ENCODE data around the gene TYRO3.

The TYRO3 gene

DNA sequence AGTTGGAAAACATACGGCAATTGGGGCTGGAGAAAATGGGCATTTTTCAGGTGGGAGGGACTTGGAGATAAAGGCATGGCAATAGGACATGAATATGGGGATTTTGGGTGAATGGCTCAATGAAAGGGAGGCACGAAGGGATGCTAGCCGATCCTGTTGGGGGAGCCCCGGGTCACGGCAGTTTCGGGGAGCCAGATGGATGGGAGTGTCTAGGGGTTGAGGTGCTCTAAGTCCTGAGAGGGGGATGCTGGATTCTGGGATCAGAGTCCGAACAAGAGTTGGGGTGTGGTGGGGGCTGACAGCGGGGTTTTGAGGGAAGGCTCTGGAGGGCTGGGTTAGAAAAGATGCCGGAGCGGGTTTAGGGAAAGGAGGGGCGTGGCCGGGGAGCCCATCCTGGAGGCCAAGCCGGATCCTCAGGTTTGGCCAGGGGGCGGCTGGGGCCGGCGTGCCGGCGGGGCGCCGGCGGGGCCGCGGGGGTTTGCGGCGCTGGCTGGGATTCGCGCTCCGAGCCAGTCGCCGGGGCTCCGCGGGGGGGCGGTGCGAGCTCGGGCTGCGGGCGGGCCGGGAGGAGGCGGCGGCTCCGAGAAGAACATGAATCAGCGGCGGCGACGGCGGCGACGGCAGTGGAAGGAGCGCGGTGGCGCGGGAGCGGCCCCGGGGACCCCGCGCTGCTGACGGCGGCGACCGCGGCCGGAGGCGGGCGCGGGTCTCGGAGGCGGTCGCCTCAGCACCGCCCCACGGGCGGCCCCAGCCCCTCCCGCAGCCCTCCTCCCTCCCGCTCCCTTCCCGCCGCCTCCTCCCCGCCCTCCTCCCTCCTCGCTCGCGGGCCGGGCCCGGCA lies at the start of gene TYRO3:
TSS of gene TYRO3 (plus strand) at position 813 of the 839 bp plus-strand sequence. CDS start 46 bp downstream, outside the sequence.
- peak; percentile 39 for DNase-seq (ENCODE audit: low spot score)

DNA sequence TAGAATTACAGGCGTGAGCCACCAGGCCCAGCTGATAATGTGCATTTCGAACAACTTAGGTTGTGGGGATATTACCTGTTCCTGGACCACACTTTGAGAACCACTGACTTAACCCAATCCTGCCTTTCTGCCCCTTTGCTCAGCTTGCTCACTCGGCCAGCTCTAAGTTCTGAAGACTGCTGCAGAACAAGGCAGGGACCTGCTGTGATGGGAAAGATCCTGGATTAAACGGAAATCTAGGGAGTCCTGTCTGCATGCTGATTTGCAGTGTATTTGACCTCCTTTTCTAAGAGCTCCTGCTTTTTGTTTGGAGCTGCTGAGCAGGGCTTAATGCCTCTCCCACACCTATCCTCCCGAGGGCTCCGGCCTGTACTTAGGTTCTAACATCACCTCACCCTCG lies 48.3 kb upstream of the TYRO3 start:
- no peak for DNase-seq (ENCODE audit: low spot score)

DNA sequence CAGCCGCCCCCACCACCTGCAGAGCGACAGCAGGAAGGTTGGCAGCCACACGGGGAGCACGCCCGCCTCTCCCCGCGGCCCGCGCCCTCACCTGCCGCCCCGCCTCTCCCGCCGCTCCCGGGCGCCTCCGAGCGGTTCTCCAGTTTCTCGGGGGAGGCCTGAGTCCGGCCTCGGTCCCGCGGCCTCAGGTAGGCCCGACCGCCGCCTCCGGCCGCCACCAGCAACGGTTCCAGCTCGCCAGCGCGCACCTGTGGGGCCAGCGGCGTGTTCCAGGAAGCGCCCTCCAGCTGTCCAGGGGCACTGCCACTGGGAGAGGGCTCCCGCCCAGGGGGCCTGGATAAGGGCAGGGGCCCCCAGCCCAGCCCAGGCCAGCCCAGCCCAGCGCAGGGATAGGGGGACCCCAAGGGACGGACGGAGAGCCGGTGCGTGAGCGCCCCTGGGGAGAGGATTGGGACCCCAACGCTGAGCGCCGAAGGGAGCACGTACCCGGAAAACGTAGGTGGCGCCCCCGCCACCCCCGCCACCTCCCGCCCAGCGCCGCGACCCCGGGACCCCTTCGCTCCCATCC lies 47.6 kb upstream of the TYRO3 start:
- no peak for DNase-seq (ENCODE audit: low spot score)

DNA sequence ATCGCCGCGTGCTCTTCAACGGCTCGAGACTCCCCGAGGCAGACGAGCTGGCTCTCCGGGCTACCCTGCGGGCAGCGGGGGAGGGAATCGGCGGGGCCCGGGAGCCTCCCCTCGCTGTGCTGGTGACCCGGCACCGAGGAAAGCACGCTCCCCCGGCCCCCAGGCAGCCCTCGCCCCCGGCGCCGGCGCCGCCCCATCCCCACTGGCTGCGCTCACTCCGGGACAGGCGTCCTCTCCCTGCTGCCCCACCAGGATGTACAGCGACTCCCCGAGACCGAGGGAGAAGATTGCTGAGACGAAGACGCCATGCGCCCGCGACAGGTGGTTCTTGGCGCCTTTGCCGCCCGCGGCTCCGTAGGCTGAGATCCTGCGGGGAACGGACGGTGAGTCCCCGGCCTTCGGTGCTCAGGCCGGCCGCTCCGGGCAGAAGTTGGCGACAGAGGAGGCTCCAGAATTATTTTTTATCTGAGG lies 47.1 kb upstream of the TYRO3 start:
- DNase-seq (ENCODE audit: low spot score), result no peak

DNA sequence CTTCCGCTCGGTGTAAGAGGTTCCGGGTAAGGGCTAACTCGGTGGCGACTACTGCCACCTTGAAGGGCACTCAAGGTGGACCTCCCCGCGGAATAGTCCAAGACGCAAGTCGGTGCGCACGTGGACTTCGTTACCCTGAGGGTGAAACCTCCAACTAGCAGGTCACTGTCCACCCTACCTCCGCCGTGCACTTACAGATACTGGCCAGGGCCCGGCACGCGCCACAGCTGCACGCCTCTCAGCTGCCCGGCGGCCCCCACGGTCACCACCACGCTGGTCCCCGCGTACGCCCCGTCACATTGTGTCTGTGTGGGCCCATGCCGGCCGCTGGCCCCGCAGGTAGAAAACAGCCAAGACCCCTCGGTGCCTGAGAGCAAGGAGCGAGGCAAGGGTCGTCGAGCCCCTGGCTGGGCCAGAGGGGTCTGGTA lies 46.5 kb upstream of the TYRO3 start:
- DNase-seq (ENCODE audit: low spot score), result no peak

DNA sequence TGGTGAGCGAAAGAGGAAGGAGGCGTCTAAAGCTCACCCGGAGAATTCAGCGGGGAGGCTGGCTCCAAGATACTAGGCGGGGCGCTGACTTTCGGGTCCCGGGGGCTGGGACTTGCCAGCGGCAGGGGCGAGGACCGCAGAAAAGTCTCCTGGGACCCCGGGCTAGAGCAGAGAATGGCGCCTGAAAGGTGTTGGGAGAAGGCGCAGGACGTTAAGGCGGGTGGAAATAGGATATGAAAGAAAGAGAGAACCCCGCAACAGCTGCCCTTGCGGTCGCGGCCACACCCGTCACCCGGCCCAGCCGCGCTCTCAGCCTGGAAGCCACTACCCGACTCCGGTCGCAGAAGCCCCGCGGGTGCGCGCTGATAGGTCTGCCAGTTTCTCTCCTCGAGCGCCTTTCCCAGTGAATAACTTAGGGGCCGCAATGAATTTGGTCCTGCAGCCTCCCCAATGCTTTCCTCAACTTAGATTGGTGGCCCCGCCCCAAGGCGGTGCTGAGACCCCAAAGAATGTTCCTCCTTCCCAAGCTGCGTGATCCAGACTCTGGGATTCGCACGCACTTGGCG lies 46.0 kb upstream of the TYRO3 start:
- peak; percentile 66 for DNase-seq (ENCODE audit: low spot score)

DNA sequence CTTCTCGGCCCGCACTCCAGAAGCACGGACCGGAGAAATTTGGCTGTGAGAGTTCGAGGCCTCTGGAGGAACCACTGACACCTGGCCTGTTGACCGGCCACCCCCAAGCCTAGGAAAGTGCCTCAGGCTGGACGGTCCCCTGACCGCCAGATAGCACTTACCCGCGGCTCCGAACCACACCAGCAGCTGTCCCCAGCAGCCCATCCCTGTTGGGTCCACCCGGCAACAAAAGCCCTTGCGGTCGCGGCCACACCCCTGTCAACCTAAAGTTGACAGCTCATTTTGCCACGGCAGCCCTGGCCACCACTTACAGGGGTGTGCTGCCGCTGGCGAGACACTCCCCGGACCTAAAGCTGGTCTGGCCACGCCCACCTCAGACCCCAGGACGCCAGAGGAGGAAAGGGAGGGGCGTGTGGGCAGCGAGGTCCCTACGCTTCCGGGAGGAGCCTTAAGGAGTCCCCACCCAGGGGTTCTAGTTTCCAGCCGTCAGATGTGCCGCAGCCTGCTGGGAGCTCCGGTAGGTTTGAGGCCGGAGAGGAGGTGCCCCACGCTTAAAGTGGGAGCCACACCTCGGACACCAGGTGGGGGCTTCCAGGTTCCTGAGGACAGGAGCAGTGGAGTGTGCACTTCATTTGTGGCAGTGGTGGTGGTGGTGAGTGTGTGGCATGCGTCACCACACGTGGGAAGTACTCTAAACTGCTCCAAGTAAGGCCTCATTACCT lies 45.3 kb upstream of the TYRO3 start, which contains the start of gene LTK:
TSS of gene LTK (minus strand) at position 322 of the 722 bp plus-strand sequence. CDS start at position 204, 118 bp downstream.
- peak; percentile 67 for DNase-seq (ENCODE audit: low spot score)

DNA sequence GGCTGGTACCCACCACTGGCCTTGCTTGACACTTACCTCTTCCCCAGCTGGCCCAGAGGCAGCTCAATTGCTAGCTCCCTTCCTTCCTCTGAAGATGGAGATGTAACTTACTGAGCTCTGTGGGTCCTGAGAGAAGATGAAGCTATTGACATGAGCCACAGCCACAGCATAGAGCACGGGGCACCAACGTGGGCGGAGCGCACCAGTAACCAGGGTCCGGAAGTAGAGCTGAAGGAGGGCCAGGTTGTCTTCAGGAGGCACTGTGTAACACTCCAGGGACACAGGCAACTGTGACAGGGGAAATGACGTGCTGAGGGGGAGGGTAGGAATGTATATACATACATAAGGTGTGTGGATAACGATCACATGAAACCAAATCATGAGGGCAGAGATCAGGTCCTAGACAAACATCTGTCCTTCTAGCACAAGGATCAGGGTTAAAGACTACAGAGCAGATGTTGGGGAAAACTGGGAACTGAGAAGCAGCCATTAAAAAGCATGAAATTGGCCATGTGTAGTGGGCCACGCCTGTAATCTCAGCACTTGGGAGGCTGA lies 41.0 kb upstream of the TYRO3 start:
- DNase-seq (ENCODE audit: low spot score), result no peak

DNA sequence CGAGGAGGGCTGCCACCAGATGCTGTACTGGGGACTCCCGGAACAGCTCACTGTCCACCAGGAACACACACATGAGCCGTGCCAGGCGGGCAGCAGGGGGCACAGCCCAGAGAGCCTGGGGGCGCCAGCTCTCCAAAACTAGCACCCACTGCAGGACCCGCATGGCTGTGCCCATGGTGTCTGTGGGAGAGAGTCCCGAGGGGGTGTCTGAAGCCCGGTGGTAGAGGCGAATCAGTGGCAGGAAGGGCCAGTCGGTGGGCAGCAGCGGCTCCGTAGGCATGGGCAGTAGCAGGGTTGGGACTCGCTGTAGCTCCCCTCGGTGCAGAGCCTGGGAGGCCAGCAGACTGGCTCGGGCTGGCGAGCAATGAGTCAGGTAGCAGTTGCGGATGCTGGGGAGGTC lies 38.4 kb upstream of the TYRO3 start:
- no peak for DNase-seq (ENCODE audit: low spot score)

DNA sequence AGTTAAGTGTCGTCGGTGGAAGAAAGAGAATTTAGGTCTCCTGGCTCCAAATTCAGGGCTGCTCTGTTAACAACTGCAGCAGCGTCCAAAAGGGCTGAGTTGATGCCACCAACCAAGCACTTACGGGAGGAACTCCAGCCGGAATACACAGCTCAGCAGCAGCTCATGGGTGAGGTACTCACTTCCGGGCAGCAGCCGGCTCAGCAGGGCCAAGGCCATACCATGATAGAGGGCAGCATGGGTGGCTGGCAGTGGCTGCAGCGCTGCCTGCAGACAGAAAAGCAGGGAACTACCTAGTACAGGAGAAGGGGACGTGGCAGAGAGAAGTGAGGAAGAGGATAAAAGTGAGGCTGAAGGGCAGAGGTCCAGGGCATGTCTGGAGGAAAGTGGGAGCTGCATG lies 37.4 kb upstream of the TYRO3 start:
- DNase-seq (ENCODE audit: low spot score), result no peak

DNA sequence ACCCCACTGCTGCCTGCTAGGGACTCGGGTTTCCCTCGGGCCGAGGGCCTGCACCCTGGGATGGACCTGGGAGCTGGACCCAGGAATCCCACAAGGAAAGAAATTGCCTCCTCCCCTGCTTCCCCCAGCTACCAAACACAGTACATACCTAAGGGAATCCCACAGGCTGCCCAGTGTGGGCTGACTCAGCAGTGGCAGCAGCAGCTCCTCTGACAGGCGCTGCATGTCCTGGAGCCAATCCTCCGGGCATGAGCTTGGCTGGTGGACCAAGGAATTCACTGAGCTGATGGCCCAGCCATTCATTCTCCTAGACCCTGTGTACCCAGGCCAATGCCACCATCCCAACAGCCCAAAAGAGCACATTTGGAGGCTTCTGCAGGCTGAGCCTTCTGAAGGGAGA lies 35.9 kb upstream of the TYRO3 start:
- no peak for DNase-seq (ENCODE audit: low spot score)

DNA sequence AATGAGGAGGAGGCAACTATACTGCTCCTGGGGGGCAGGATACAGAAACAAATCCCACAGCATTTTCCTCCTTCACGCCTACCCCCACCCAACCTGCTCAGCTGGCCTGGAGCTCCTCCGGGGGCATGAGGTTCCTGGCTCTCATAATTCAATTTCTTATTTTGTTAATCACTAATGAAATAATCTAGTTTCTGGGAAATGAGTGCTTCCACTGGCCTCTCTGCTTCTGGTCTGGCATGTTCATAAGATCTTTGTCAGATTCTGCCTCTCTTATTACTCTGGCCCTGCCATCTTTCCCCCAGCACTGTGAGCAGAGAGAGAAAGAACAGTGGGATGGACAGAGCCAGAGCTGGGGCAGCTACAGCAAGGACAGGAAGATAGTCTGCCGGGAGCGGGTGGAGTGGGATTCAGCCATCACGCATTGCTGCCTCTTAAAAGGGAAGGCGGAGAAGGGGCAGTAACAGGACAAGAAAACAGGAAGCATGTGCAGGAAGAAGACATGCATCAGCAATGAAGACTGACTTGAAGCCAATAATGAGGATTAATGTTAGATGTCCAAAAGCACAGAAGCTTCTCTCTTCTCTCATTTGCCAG lies 28.6 kb upstream of the TYRO3 start:
- DNase-seq (ENCODE audit: low spot score), result no peak

DNA sequence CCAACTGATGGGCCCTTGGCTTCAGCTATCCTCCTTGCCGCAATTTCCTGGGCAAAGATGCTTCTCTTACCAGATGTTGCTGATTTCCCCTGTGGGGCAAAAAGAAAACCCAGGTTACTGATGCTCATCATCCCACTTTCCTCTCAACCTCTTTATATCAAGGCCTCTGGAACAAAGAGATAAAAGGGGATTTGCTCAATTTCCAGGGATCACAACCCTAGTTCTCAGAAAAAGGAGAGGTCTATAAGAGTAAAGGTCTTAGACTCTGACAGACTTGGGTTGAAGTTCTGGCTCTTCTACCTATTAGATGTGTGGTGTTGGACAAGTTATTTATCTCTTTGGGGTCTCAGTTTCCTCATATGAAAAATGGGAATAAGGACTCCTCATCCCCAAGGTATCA lies 23.5 kb upstream of the TYRO3 start:
- DNase-seq (ENCODE audit: low spot score), result no peak

DNA sequence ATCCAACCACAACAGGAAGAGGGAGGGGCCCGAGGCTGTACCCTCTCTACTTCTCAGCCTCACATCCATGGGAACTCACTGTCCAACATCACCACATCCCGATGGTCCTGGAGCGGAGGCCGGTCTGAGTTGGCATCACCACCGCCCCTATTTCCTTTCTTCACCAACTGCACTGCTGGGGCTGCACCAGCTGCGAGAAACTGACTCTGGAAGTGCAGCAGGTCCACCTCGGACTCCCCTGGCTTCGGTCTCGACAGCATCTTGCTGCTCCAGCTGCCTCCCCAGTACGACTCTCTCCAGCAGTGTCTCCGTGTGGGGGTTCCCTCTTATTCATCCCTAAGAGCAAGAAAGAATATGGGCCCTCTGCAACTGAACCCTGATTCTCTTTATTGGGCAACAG lies 22.1 kb upstream of the TYRO3 start:
- DNase-seq (ENCODE audit: low spot score), result no peak

DNA sequence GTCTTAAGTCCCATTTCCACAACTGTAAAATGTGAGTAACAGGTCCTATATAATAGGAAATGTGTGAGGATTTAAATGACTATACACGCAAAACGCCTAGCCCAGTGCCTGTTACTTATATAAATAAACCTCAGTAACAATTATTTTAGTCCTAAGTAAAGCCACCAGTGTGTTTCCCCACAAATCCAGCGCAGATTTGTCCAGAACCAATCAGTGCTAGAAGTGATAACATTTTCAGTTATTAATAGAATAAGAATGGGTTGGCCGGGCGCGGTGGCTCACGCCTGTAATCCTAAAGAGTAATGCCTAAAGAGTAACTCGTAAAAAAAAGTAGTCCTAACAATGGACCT lies 15.5 kb upstream of the TYRO3 start:
- no peak for DNase-seq (ENCODE audit: low spot score)

DNA sequence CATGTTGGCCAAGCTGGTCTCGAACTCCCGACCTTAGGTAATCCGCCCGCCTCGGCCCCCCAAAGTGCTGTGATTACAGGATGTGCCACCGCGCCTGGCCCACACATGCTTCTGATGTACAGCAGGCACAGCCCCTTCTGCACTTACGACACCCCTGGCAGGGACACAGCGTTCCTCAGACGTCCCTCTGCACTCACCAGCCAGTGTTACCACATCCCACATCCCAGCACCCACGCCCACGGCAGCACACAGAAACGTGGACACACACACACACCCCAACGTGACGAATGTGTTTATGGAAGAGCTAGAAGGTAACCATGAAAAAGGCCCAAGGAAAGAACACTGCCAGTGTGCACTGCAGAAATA lies 14.4 kb upstream of the TYRO3 start:
- DNase-seq (ENCODE audit: low spot score), result no peak

DNA sequence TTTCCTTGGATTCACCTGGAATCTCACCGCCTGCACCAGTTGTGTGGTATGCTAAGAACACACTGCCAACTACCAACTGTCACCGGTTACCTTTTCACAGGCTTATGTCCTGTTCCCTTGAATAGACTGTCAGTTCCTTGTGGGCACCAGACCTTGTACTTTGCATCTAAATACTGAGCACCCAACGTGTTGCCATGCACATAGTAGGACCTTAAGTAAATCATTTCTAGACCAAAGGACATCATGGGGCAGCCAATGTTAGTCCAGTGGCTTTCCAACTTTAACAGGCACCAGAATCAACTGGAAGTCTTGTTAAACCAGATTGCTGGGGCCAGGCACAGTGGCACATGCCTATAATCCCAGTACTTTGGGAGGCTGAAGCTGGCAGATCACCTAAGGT lies 13.8 kb upstream of the TYRO3 start:
- no peak for DNase-seq (ENCODE audit: low spot score)

DNA sequence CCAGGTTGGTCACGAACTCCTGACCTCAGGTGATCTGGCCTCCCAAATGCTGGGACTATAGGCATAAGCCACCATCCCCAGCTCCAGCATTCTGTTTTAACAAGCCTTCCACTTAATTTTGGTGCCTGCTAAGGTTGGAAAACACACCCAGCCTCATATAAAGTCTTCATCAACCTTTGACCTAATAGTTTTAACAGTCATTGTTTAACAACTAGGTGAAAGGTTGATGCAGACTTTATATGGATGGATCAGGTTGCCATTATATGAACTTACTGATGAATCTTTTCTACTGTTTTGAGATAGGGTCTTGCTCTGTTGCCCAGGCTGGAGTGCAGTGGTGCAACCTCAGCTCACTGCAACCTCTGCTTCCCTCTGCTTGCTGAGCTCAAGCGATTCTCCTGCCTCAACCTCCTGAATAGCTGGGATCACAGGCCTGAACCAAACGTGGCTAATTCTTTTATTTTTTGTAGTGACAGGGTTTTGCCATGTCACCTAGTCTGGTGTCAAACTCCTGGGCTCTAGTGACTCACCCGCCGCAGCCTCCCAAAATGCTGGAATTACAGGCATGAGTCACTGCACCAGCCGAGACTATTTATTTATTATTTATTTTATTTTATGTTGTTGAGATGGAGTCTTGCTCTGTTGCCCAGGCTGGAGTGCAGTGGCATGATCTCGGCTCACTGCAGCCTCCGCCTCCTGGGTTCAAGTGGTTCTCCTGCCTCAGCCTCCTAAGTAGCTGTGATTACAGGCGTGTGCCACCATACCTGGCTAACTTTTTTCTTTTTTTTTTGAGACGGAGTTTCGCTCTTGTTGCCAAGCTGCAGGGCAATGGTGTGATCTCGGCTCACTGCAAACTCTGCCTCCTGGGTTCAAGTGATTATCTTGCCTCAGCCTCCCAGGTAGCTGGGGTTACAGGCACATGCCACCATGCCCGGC lies 11.9 kb upstream of the TYRO3 start:
- DNase-seq (ENCODE audit: low spot score), result no peak

DNA sequence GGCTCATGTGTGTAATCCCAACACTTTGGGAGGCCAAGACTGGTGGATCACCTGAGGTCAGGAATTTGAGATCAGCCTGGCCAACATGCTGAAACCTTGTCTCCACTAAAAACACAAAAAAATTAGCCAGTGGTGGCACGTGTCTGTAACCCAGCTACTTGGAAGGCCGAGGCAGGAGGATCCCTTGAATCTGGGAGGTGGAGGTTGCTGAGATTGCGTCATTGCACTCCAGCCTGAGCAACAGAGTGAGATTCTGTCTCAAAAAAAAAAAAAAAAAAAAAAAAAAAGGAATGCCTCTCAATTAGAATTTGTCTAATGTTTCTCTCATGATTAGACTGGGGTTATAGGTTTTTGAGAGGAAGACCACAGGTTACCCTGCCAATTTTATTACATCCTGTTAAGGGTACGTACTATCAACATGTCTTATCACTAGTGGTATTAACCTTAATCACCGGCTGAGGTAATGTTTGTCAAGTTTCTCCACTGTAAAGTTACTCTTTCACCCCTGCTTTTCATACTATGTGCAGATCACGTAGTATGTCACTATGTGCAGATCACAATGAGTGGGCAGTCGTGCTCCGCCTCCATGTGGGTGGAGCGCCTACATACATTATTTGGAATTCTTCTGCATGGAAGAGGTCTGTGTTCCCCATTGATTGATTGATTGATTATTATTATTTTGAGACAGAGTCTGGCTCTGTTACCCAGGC lies 8.8 kb upstream of the TYRO3 start:
- no peak for DNase-seq (ENCODE audit: low spot score)

DNA sequence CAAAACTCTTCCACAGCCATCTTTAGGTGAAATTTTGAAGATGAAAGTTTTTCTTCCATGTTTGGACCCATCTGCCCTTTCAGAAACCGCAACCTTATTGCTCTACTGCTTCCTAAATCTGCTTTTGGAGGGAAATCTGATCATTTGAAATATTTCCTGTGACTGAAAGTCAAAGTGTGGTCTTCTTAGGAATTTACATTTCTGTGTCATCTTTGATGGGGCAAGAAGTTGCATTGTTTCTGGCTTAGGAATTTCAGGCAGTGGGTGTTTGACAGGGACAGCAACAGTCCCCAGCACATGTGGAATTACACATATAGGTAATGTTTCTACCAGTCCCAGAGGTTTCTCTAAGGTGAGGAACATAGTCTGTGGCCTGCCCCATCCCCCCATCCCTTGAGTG lies 5.3 kb upstream of the TYRO3 start:
- no peak for DNase-seq (ENCODE audit: low spot score)

Data from NAMALWA (cell line).